Testis (tissue), 2 donors: Measurements from ENCODE around the gene AGBL1.

Experiments used
- POLR2A ChIP-seq: fragments of 450-650 bp; IDR thresholded peaks from one replicate; pipeline ENCODE4 v1.6.1; 2017; ENCODE audit warnings: antibody characterized with exemption, mild to moderate bottlenecking, moderate library complexity
- TF ChIP-seq, protein P1 (sequence below), 3 experiments: fragments of 450-650 bp in 2 of 3; fragments of 200-600 bp in 1 of 3; sonication (generic) in 1 of 3; IDR thresholded peaks; one replicate each; pipeline ENCODE4 v1.5.1; 2016 to 2019; ENCODE audit warnings: antibody characterized with exemption in 3 of 3, mild to moderate bottlenecking in 2 of 3, moderate library complexity in 1 of 3

DNA sequence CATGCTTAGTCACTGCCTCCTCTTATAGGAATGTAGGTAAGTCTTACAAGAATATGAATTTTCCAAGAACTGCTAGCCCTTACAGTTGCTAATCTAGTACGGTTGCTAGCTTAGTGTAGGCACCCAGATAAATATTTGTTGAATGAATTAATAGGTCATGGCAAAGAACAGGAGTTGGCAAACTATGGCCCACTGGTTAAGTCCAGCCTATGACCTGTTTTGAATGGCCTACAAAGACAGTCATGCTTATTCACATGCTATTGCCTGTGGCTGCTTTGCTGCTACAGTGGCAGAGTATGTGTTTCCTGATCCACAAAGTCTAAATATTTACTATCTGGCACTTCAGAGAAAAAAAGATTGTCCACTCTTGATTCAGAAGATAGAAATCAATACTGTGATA lies 631.8 kb downstream of the AGBL1 start:
- TF ChIP-seq, protein P1, sequence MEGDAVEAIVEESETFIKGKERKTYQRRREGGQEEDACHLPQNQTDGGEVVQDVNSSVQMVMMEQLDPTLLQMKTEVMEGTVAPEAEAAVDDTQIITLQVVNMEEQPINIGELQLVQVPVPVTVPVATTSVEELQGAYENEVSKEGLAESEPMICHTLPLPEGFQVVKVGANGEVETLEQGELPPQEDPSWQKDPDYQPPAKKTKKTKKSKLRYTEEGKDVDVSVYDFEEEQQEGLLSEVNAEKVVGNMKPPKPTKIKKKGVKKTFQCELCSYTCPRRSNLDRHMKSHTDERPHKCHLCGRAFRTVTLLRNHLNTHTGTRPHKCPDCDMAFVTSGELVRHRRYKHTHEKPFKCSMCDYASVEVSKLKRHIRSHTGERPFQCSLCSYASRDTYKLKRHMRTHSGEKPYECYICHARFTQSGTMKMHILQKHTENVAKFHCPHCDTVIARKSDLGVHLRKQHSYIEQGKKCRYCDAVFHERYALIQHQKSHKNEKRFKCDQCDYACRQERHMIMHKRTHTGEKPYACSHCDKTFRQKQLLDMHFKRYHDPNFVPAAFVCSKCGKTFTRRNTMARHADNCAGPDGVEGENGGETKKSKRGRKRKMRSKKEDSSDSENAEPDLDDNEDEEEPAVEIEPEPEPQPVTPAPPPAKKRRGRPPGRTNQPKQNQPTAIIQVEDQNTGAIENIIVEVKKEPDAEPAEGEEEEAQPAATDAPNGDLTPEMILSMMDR (IDR thresholded peaks at IDR 0.05) = no peak
- no peak for TF ChIP-seq POLR2A
